K562 (cell line): ENCODE results near the gene BAD. TPM values are rescaled to one million over a fixed set of nuclear protein-coding genes. Genes with fewer than 3 reads are reported as not detected.

Experiments
- AFF1 ChIP-seq, 2 experiments: fragments of 450-650 bp; IDR thresholded peaks; 2 replicates each; pipeline ENCODE4 v1.6.1; 2018; ENCODE audit warnings: mild to moderate bottlenecking in 2 of 2, low read depth in 1 of 2; ENCODE audit not compliant: partially characterized antibody in 2 of 2
- BACH1 ChIP-seq: fragments of 200-800 bp; sonication (Bioruptor generic); IDR thresholded peaks from 2 replicates; pipeline ENCODE4 v1.6.1; 2016; ENCODE audit warnings: missing genetic modification characterization, missing compliant biosample characterization
- BRD9 ChIP-seq: fragments of 450-650 bp; IDR thresholded peaks from 2 replicates; pipeline ENCODE4 v1.6.1; 2018; ENCODE audit warnings: low read depth; ENCODE audit not compliant: partially characterized antibody
- DPF2 ChIP-seq: fragments of 450-650 bp; IDR thresholded peaks from 2 replicates; pipeline ENCODE4 v1.6.1; 2016
- ETV1 ChIP-seq: fragments of 450-650 bp; conservative IDR thresholded peaks from 2 replicates; pipeline ENCODE4 v1.6.1; 2016; ENCODE audit warnings: missing genetic modification characterization, control low read depth, low read depth, missing compliant biosample characterization
- FOXP4 ChIP-seq: sonication (generic); formaldehyde crosslinking; IDR thresholded peaks from 2 replicates; pipeline ENCODE4 v1.8.0; 2022; ENCODE audit warnings: mild to moderate bottlenecking, missing genetic modification reagents, borderline replicate concordance
- HEY1 ChIP-seq: fragments of 250-450 bp; sonication (Bioruptor Pico); IDR thresholded peaks from 2 replicates; pipeline ENCODE4 v1.5.0; 2020; ENCODE audit warnings: mild to moderate bottlenecking, moderate library complexity, borderline replicate concordance
- KAT7 ChIP-seq: sonication (generic); formaldehyde crosslinking; IDR thresholded peaks from 2 replicates; pipeline ENCODE4 v1.8.0; 2022; ENCODE audit warnings: missing genetic modification reagents, mild to moderate bottlenecking, borderline replicate concordance
- MAZ ChIP-seq, 2 experiments: fragments of 450-650 bp in 1 of 2; sonication (generic) in 1 of 2; formaldehyde crosslinking; IDR thresholded peaks in 1 of 2; conservative IDR thresholded peaks in 1 of 2; 2 replicates each; pipeline versions ENCODE4 v1.4.0 to v1.5.0; 2020; ENCODE audit warnings: mild to moderate bottlenecking in 1 of 2, missing genetic modification reagents in 1 of 2
- NFXL1 ChIP-seq: fragments of 450-650 bp; formaldehyde crosslinking; IDR thresholded peaks from 2 replicates; pipeline ENCODE4 v1.4.0; 2021; ENCODE audit warnings: mild to moderate bottlenecking
- OTX1 ChIP-seq: fragments of 450-650 bp; formaldehyde crosslinking; IDR thresholded peaks from 2 replicates; pipeline ENCODE4 v1.4.0; 2022; ENCODE audit warnings: mild to moderate bottlenecking
- SAFB ChIP-seq: fragments of 200-400 bp; formaldehyde crosslinking; IDR thresholded peaks from 2 replicates; pipeline ENCODE4 v1.6.1; 2017; ENCODE audit warnings: low read depth, low read length, borderline replicate concordance
- SIN3B ChIP-seq: fragments of 450-650 bp; IDR thresholded peaks from 2 replicates; pipeline ENCODE4 v1.6.1; 2017; ENCODE audit warnings: low read depth, mild to moderate bottlenecking, moderate library complexity
- SMC3 ChIP-seq: conservative IDR thresholded peaks from 2 replicates; pipeline ENCODE4 v1.6.1; 2011; ENCODE audit warnings: low read depth, low read length, improper control_type of control experiment; ENCODE audit not compliant: insufficient read depth
- THRAP3 ChIP-seq: fragments of 450-650 bp; IDR thresholded peaks from 2 replicates; pipeline ENCODE4 v1.6.1; 2016; ENCODE audit warnings: mild to moderate bottlenecking, inconsistent platforms, borderline replicate concordance
- XRCC5 ChIP-seq: fragments of 200-400 bp; formaldehyde crosslinking; IDR thresholded peaks from 2 replicates; pipeline ENCODE4 v1.6.1; 2017; ENCODE audit warnings: low read depth, mild to moderate bottlenecking, low read length
- ZNF232 ChIP-seq: sonication (generic); formaldehyde crosslinking; IDR thresholded peaks from 2 replicates; pipeline ENCODE4 v1.8.0; 2022; ENCODE audit warnings: mild to moderate bottlenecking, missing genetic modification reagents
- ZNF324 ChIP-seq: fragments of 250-450 bp; sonication (Bioruptor Pico); IDR thresholded peaks from 2 replicates; pipeline ENCODE4 v1.4.0; 2020; ENCODE audit warnings: mild to moderate bottlenecking
- ZNF655 ChIP-seq: fragments of 250-450 bp; sonication (Bioruptor Pico); IDR thresholded peaks from 2 replicates; pipeline ENCODE4 v1.5.0; 2021
- polyA plus RNA-seq, 8 experiments: library from polyadenylated mRNA; depleted of rRNA in 4 of 8; stranded (reverse) in 5 of 8; unstranded in 3 of 8; fragments of >200 nt; fragmentation: Nextera tagmentation in 2 of 8; fragmentation: Illumina TruSeq in 1 of 8; extraction: Ambion mirVana in 2 of 8; extraction: Trizol in 1 of 8; gene quantifications; 2 replicates each; pipeline versions ENCODE4 v1.2.1 to v1.2.3, GENCODE V29; 2011 to 2014; ENCODE audit warnings: inconsistent platforms in 1 of 8, missing spikeins in 1 of 8
- total RNA-seq, 7 experiments: library from RNA; depleted of rRNA in 6 of 7; stranded (reverse); fragments of >200 nt in 6 of 7; fragmentation: Illumina TruSeq in 2 of 7; extraction: Trizol in 2 of 7; gene quantifications; 2 replicates each; pipeline versions ENCODE4 v1.2.1 to v1.2.3, GENCODE V29; 2011 to 2021; ENCODE audit warnings: low replicate concordance in 1 of 7

BAD gene
- total and polyA plus RNA-seq, 9 of the 15 experiments (the other 6 are each of a cell fraction or from before 2014, with no cell fraction given) = 0.61 to 45.6 (median 11.8) TPM

- TF ChIP-seq ETV1 (tag) = peak; percentile 97
- no peak for TF ChIP-seq NFXL1 (CRISPR knock-in tag)
- TF ChIP-seq HEY1 (CRISPR knock-in tag) = peak; percentile 75; the same call in 1 of the 2 replicates
- TF ChIP-seq THRAP3 = no peak
- TF ChIP-seq SAFB = no peak
- TF ChIP-seq SMC3 = 0 out of 2 replicates have a peak, but pooled peaks have one; percentile 1
- TF ChIP-seq FOXP4 (CRISPR knock-in tag) = 0 out of 2 replicates have a peak, but pooled peaks have one; percentile 6
- TF ChIP-seq BACH1 (tag) = no peak
- TF ChIP-seq AFF1 (IDR thresholded peaks at IDR 0.05; ENCODE audit: low read depth in 1 of 2, partially characterized antibody in 2 of 2) = peak; percentile 55
- no peak for TF ChIP-seq ZNF324
- peak; percentile 19 for TF ChIP-seq BRD9
- TF ChIP-seq KAT7 (CRISPR knock-in tag) = peak; percentile 82; the same call in 1 of the 2 replicates
- TF ChIP-seq SIN3B = 0 out of 2 replicates have a peak, but pooled peaks have one; percentile 10
- 0 out of 2 replicates have a peak, but pooled peaks have one; percentile 7 for TF ChIP-seq OTX1 (CRISPR knock-in tag)
- peak; percentile 16; the same call in 1 of the 2 replicates for TF ChIP-seq ZNF232 (CRISPR knock-in tag)
- peak in 1 of 2 experiments; percentile 51; a peak in 1 of 4 replicates for TF ChIP-seq MAZ (CRISPR knock-in tag; conservative IDR thresholded peaks at IDR 0.05 in 1 of 2, IDR thresholded peaks at IDR 0.05 in 1 of 2)
- no peak for TF ChIP-seq XRCC5
- TF ChIP-seq DPF2 = peak; percentile 50; the same call in 1 of the 2 replicates
- 0 out of 2 replicates have a peak, but pooled peaks have one; percentile 31 for TF ChIP-seq ZNF655
Observed at GRCh38 chr11:64268893-64269539, 15.4 kb downstream of the BAD start (continued).
